WTC11 (cell line): ENCODE results near the gene STAB2.

ENCODE experiments used
- CBFB ChIP-seq: sonication (generic); formaldehyde crosslinking; IDR thresholded peaks from 2 replicates; pipeline ENCODE4 v1.8.1; 2022; ENCODE audit warnings: mild to moderate bottlenecking, low read depth, missing genetic modification reagents
- CREM ChIP-seq: sonication (generic); formaldehyde crosslinking; IDR thresholded peaks from 2 replicates; pipeline ENCODE4 v1.8.1; 2022; ENCODE audit warnings: mild to moderate bottlenecking, missing genetic modification reagents, moderate library complexity
- CTCF ChIP-seq: fragments of 200-600 bp; IDR thresholded peaks from 2 replicates; pipeline ENCODE4 v1.8.0; 2022; ENCODE audit warnings: antibody characterized with exemption
- ETV6 ChIP-seq: sonication (generic); formaldehyde crosslinking; IDR thresholded peaks from 2 replicates; pipeline ENCODE4 v1.8.1; 2022; ENCODE audit warnings: mild to moderate bottlenecking, missing genetic modification reagents
- FOXP1 ChIP-seq: sonication (generic); formaldehyde crosslinking; IDR thresholded peaks from 2 replicates; pipeline ENCODE4 v1.8.0; 2022; ENCODE audit warnings: missing genetic modification reagents, mild to moderate bottlenecking, moderate library complexity, borderline replicate concordance
- IRF2 ChIP-seq: sonication (generic); formaldehyde crosslinking; IDR thresholded peaks from 2 replicates; pipeline ENCODE4 v1.8.0; 2022; ENCODE audit warnings: low read depth, missing genetic modification reagents, borderline replicate concordance
- NFYB ChIP-seq: sonication (generic); formaldehyde crosslinking; conservative IDR thresholded peaks from 2 replicates; pipeline ENCODE4 v1.8.0; 2022; ENCODE audit warnings: low read depth, missing genetic modification reagents
- SP1 ChIP-seq: sonication (generic); formaldehyde crosslinking; conservative IDR thresholded peaks from 2 replicates; pipeline ENCODE4 v1.8.1; 2022; ENCODE audit warnings: missing genetic modification reagents
- ZNF263 ChIP-seq: sonication (generic); formaldehyde crosslinking; IDR thresholded peaks from 2 replicates; pipeline ENCODE4 v1.8.1; 2022; ENCODE audit warnings: low read depth, mild to moderate bottlenecking, moderate library complexity, missing genetic modification reagents
- TF ChIP-seq, protein P1 (sequence below): sonication (generic); formaldehyde crosslinking; IDR thresholded peaks from 2 replicates; pipeline ENCODE4 v1.8.1; 2022; ENCODE audit warnings: mild to moderate bottlenecking, missing genetic modification reagents, moderate library complexity, borderline replicate concordance
- TF ChIP-seq, protein P2 (sequence below): sonication (generic); formaldehyde crosslinking; conservative IDR thresholded peaks from 2 replicates; pipeline ENCODE4 v1.8.1; 2023; ENCODE audit warnings: mild to moderate bottlenecking, low read depth, missing genetic modification reagents, moderate library complexity

DNA sequence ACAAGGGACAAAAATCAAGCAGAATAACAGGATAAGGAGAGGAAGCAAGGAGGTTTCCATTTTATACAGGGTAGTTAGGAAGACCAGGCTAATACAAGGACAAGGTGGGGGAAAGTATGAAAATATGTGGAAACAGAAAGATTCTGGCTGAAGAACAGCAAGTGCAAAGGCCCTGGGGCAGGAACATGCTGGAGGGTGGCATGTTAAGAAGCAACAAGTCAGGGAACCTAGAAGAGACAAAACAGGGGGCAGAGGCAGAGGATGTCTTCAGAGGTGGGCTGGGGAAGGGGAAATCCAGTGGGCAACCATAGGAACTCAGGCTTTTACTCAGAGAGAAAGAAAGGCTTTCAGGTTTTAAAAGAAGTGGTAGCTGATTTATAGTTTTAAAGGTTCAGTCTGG lies 199.1 kb downstream of the STAB2 start:
- no peak for TF ChIP-seq CTCF
- no peak for TF ChIP-seq NFYB
- no peak for TF ChIP-seq ZNF263
- TF ChIP-seq ETV6 (CRISPR knock-in tag): no peak
- no peak for TF ChIP-seq CREM (CRISPR knock-in tag)
- TF ChIP-seq, protein P1, sequence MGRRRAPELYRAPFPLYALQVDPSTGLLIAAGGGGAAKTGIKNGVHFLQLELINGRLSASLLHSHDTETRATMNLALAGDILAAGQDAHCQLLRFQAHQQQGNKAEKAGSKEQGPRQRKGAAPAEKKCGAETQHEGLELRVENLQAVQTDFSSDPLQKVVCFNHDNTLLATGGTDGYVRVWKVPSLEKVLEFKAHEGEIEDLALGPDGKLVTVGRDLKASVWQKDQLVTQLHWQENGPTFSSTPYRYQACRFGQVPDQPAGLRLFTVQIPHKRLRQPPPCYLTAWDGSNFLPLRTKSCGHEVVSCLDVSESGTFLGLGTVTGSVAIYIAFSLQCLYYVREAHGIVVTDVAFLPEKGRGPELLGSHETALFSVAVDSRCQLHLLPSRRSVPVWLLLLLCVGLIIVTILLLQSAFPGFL (CRISPR knock-in tag): no peak
- TF ChIP-seq, protein P2, sequence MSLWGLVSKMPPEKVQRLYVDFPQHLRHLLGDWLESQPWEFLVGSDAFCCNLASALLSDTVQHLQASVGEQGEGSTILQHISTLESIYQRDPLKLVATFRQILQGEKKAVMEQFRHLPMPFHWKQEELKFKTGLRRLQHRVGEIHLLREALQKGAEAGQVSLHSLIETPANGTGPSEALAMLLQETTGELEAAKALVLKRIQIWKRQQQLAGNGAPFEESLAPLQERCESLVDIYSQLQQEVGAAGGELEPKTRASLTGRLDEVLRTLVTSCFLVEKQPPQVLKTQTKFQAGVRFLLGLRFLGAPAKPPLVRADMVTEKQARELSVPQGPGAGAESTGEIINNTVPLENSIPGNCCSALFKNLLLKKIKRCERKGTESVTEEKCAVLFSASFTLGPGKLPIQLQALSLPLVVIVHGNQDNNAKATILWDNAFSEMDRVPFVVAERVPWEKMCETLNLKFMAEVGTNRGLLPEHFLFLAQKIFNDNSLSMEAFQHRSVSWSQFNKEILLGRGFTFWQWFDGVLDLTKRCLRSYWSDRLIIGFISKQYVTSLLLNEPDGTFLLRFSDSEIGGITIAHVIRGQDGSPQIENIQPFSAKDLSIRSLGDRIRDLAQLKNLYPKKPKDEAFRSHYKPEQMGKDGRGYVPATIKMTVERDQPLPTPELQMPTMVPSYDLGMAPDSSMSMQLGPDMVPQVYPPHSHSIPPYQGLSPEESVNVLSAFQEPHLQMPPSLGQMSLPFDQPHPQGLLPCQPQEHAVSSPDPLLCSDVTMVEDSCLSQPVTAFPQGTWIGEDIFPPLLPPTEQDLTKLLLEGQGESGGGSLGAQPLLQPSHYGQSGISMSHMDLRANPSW (CRISPR knock-in tag): no peak
- no peak for TF ChIP-seq IRF2 (CRISPR knock-in tag)
- TF ChIP-seq CBFB (CRISPR knock-in tag): no peak
- TF ChIP-seq FOXP1 (CRISPR knock-in tag): no peak
- no peak for TF ChIP-seq SP1 (CRISPR knock-in tag)
